ENCODE data around the gene GIT2.

The GIT2 gene

GRCh38 chr12:109982210-109982609, 14.0 kb downstream of the GIT2 start:
- in situ Hi-C loops (cut with MboI; ENCODE audit: low sequenced_read_pairs), result no loop called here

GRCh38 chr12:109981311-109981710, 14.9 kb downstream of the GIT2 start:
- in situ Hi-C loops (cut with MboI; ENCODE audit: low sequenced_read_pairs), result no loop called here

GRCh38 chr12:109972821-109973220, 23.3 kb downstream of the GIT2 start:
- in situ Hi-C loops (cut with MboI; ENCODE audit: low sequenced_read_pairs), result no loop called here

- in situ Hi-C loops (cut with MboI; ENCODE audit: low sequenced_read_pairs), result no loop called here
Measured at GRCh38 chr12:109968801-109969200, 27.4 kb downstream of the GIT2 start.

- in situ Hi-C loops (cut with MboI; ENCODE audit: low sequenced_read_pairs), result no loop called here
Measured at GRCh38 chr12:109968032-109968420, 28.1 kb downstream of the GIT2 start.

- in situ Hi-C loops (cut with MboI; ENCODE audit: low sequenced_read_pairs), result no loop called here
Measured at GRCh38 chr12:109967383-109968031, 28.7 kb downstream of the GIT2 start.

GRCh38 chr12:109966546-109966945, 29.6 kb downstream of the GIT2 start:
- in situ Hi-C loops (cut with MboI; ENCODE audit: low sequenced_read_pairs), result no loop called here

GRCh38 chr12:109963743-109964429, 32.3 kb downstream of the GIT2 start:
- in situ Hi-C loops (cut with MboI; ENCODE audit: low sequenced_read_pairs), result no loop called here

- in situ Hi-C loops (cut with MboI; ENCODE audit: low sequenced_read_pairs), result no loop called here
Measured at GRCh38 chr12:109963330-109963729, 32.8 kb downstream of the GIT2 start.

- in situ Hi-C loops (cut with MboI; ENCODE audit: low sequenced_read_pairs), result no loop called here
Measured at GRCh38 chr12:109962398-109962797, 33.8 kb downstream of the GIT2 start.

- in situ Hi-C loops (cut with MboI; ENCODE audit: low sequenced_read_pairs), result no loop called here
Measured at GRCh38 chr12:109961612-109962011, 34.6 kb downstream of the GIT2 start.

- in situ Hi-C loops (cut with MboI; ENCODE audit: low sequenced_read_pairs), result no loop called here
Measured at GRCh38 chr12:109961201-109961600, 35.0 kb downstream of the GIT2 start.

- in situ Hi-C loops (cut with MboI; ENCODE audit: low sequenced_read_pairs), result no loop called here
Measured at GRCh38 chr12:109959411-109960093, 36.6 kb downstream of the GIT2 start.

- in situ Hi-C loops (cut with MboI; ENCODE audit: low sequenced_read_pairs), result no loop called here
Measured at GRCh38 chr12:109958374-109958773, 37.8 kb downstream of the GIT2 start.

GRCh38 chr12:109953656-109954055, 42.5 kb downstream of the GIT2 start:
- in situ Hi-C loops (cut with MboI; ENCODE audit: low sequenced_read_pairs), result no loop called here

- in situ Hi-C loops (cut with MboI; ENCODE audit: low sequenced_read_pairs), result no loop called here
Measured at GRCh38 chr12:109952873-109953272, 43.3 kb downstream of the GIT2 start.

GRCh38 chr12:109952160-109952858, 43.9 kb downstream of the GIT2 start:
- in situ Hi-C loops (cut with MboI; ENCODE audit: low sequenced_read_pairs), result no loop called here

GRCh38 chr12:109951751-109952150, 44.4 kb downstream of the GIT2 start:
- in situ Hi-C loops (cut with MboI; ENCODE audit: low sequenced_read_pairs), result no loop called here

- in situ Hi-C loops (cut with MboI; ENCODE audit: low sequenced_read_pairs), result no loop called here
Measured at GRCh38 chr12:109951136-109951535, 45.0 kb downstream of the GIT2 start.

GRCh38 chr12:109950625-109951024, 45.5 kb downstream of the GIT2 start:
- in situ Hi-C loops (cut with MboI; ENCODE audit: low sequenced_read_pairs), result no loop called here

- in situ Hi-C loops (cut with MboI; ENCODE audit: low sequenced_read_pairs), result no loop called here
Measured at GRCh38 chr12:109949089-109949488, 47.1 kb downstream of the GIT2 start.

GRCh38 chr12:109948368-109948767, 47.8 kb downstream of the GIT2 start:
- in situ Hi-C loops (cut with MboI; ENCODE audit: low sequenced_read_pairs), result no loop called here
